Inflammatory macrophage (primary cell): ENCODE results near the gene DNM1.
"Not testable (repeated sequence)": the region's sequence is repeated elsewhere in the genome, so short reads cannot be mapped to it uniquely, and the experiment has no call there.

Experiments used
- DNase-seq, 2 donors: peaks; one replicate each; pipeline ENCODE4 v3.0.0-alpha.2; 2020 to 2022

The DNM1 gene

GRCh38 chr9:128178806-128179431, 24.3 kb upstream of the DNM1 start:
- no peak for DNase-seq

GRCh38 chr9:128180001-128180400, 23.2 kb upstream of the DNM1 start:
- DNase-seq, result no peak

GRCh38 chr9:128180447-128180846, 22.7 kb upstream of the DNM1 start:
- no peak for DNase-seq

- DNase-seq, result not testable (repeated sequence)
These were observed 21.7 kb upstream of the DNM1 start for GRCh38 chr9:128181480-128181879.

GRCh38 chr9:128182893-128183588, 20.1 kb upstream of the DNM1 start:
- no peak for DNase-seq

GRCh38 chr9:128185979-128186965, 16.9 kb upstream of the DNM1 start:
- DNase-seq, result no peak

- DNase-seq, result no peak
These were observed 15.8 kb upstream of the DNM1 start for GRCh38 chr9:128187361-128187760.

- no peak for DNase-seq
These were observed 15.0 kb upstream of the DNM1 start for GRCh38 chr9:128188209-128188608.

- no peak for DNase-seq
These were observed 13.2 kb upstream of the DNM1 start for GRCh38 chr9:128190013-128190412.

GRCh38 chr9:128190516-128191405, 12.4 kb upstream of the DNM1 start:
- no peak for DNase-seq

GRCh38 chr9:128191406-128192046, 11.7 kb upstream of the DNM1 start, which contains the start of gene CIZ1:
Gene CIZ1, minus strand, starts transcription at chr9:128191572. Its CDS starts 715 bp downstream, at chr9:128190857.
- DNase-seq, result peak; percentile 79 to 86

GRCh38 chr9:128192601-128193371, 10.4 kb upstream of the DNM1 start:
- DNase-seq, result peak; percentile 84 to 90

GRCh38 chr9:128193469-128194096, 9.6 kb upstream of the DNM1 start:
- DNase-seq, result no peak

GRCh38 chr9:128201441-128202369, 1.5 kb upstream of the DNM1 start:
- no peak for DNase-seq

- no peak for DNase-seq
These were observed 543 bp upstream of the DNM1 start for GRCh38 chr9:128202648-128203023.

- DNase-seq, result peak in 1 of 2 donors; percentile 32
These were observed 750 bp downstream of the DNM1 start for GRCh38 chr9:128203707-128204551.

- DNase-seq, result no peak
These were observed 1.7 kb downstream of the DNM1 start for GRCh38 chr9:128204858-128205257.

GRCh38 chr9:128205296-128205944, 2.2 kb downstream of the DNM1 start:
- no peak for DNase-seq
